AG04450 (cell line): ENCODE data around the gene RNF4. TPM values are rescaled to one million over a fixed set of nuclear protein-coding genes. Genes with fewer than 3 reads are reported as not detected.

Source experiments
- CTCF ChIA-PET: fragments of 300-600, 350-600 bp; formaldehyde crosslinking; extraction: SDS; loops from one replicate; lab custom pipeline; 2022; ENCODE audit warnings: antibody characterized with exemption, inconsistent platforms; lab: Charles Lee
- POLR2A ChIA-PET: fragments of 350-600 bp; formaldehyde crosslinking; extraction: SDS; loops from one replicate; lab custom pipeline; 2021; ENCODE audit warnings: antibody characterized with exemption, inconsistent platforms; lab: Yijun Ruan, JAX
- DNase-seq: peaks from one replicate; pipeline ENCODE4 v3.0.0-alpha.2; 2011; ENCODE audit warnings: low read depth, low spot score
- H3K27ac ChIP-seq: one replicate; pipeline ENCODE4 v1.5.1; 2012; ENCODE audit warnings: low read depth, low read length, control low read depth
- H3K27me3 ChIP-seq: one replicate; pipeline ENCODE4 v1.6.0; 2012; ENCODE audit warnings: low read length; ENCODE audit not compliant: control insufficient read depth, insufficient read depth
- H3K4me3 ChIP-seq: 2 replicates; pipeline ENCODE4 v1.5.1; 2011; ENCODE audit warnings: mild to moderate bottlenecking, low read depth, low read length, control low read depth
- H3K9me3 ChIP-seq: 2 replicates; pipeline ENCODE4 v1.5.1; 2012; ENCODE audit warnings: low read length; ENCODE audit not compliant: control insufficient read depth, insufficient read depth
- polyA plus RNA-seq: library from polyadenylated mRNA; depleted of rRNA; stranded (reverse); fragments of >200 nt; gene quantifications from 2 replicates; pipeline ENCODE4 v1.2.3, GENCODE V29; 2011
- TF ChIP-seq, protein P1 (sequence below): IDR thresholded peaks from 2 replicates; pipeline ENCODE4 v1.5.1; 2011; ENCODE audit warnings: low read depth, low read length, control low read depth, inconsistent platforms

Gene RNF4
- polyA plus RNA-seq, 1 experiment = 95.4 TPM

DNA sequence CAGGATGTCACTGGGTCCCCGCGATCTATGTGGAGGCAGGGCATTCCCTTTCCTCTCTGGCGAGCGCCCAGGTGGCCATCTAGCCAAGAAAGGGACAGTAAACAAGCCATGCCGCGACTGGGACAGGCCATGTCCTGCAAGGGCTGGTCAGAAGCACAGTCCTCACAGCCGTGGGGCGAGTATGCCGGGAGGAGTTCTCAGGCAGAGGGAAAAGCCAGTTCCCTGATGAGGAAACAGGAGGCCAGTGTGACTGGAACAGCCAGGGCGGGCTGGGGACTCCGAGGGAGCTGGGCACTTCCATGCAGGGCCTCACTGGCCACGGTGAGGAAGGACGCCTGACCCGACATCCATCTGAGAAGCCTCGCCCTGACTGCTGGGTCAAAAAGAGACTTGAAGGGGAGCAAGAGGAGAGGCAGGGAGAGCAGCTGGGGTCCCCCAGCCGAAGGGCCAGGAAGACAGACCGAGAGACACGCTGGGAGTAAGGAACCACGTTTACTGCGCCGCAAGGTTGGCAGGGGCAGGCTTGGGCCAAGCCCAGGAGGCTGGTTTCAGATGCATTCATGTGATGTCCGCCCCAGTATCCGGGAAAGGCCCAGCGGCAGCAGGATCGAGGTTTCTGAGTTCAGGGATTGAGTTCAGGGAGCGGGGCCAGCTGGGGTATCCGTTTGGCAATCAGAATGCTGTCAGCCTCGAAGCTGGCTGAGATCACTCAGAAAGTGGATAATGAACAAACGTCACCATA is 35.1 kb upstream of the RNF4 start:
- H3K27me3 ChIP-seq = peaks cover 12% of the 10 kb centered on the region
- TF ChIP-seq, protein P1, sequence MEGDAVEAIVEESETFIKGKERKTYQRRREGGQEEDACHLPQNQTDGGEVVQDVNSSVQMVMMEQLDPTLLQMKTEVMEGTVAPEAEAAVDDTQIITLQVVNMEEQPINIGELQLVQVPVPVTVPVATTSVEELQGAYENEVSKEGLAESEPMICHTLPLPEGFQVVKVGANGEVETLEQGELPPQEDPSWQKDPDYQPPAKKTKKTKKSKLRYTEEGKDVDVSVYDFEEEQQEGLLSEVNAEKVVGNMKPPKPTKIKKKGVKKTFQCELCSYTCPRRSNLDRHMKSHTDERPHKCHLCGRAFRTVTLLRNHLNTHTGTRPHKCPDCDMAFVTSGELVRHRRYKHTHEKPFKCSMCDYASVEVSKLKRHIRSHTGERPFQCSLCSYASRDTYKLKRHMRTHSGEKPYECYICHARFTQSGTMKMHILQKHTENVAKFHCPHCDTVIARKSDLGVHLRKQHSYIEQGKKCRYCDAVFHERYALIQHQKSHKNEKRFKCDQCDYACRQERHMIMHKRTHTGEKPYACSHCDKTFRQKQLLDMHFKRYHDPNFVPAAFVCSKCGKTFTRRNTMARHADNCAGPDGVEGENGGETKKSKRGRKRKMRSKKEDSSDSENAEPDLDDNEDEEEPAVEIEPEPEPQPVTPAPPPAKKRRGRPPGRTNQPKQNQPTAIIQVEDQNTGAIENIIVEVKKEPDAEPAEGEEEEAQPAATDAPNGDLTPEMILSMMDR = no peak
- ChIA-PET POLR2A (interaction anchor here (0.6 kb wide), 1 partner anchor 574 kb away, joined by 3 read pairs; no protein-coding TSS in a partner anchor), CTCF (interaction anchor here (1.4 kb wide), 1 partner anchor 214 kb away, joined by 4 read pairs; no protein-coding TSS in a partner anchor)
- H3K9me3 ChIP-seq = peaks cover 15% of the 10 kb centered on the region
- no peak overlapping the region for H3K27ac ChIP-seq
- DNase-seq = no peak
- no peak overlapping the region for H3K4me3 ChIP-seq

- CTCF ChIA-PET = interaction anchor here (1.4 kb wide), 1 partner anchor 215 kb away, joined by 4 read pairs; no protein-coding TSS in a partner anchor
- no peak for DNase-seq
These were observed 34.5 kb upstream of the RNF4 start for GRCh38 chr4:2434420-2434819.

GRCh38 chr4:2436301-2436700 is 32.6 kb upstream of the RNF4 start:
- no peak for DNase-seq
- H3K4me3 ChIP-seq = no peak overlapping the region
- ChIA-PET POLR2A (no interaction called here), CTCF (interaction anchor here (0.6 kb wide), 1 partner anchor 246 kb away, joined by 3 read pairs; no protein-coding TSS in a partner anchor)
- no peak overlapping the region for H3K27ac ChIP-seq
- TF ChIP-seq, protein P1 = no peak; the same call in 1 of the 2 replicates
- no peaks in the 10 kb centered on the region; the same call in 1 of the 2 replicates for H3K9me3 ChIP-seq
- H3K27me3 ChIP-seq = peaks cover 12% of the 10 kb centered on the region

More at GRCh38 chr4:2434420-2434819, 34.5 kb upstream of the RNF4 start:
- no peak overlapping the region for H3K27ac ChIP-seq
- H3K27me3 ChIP-seq = peaks cover 12% of the 10 kb centered on the region
- peaks cover 10% of the 10 kb centered on the region for H3K9me3 ChIP-seq
- no peak overlapping the region for H3K4me3 ChIP-seq
- POLR2A ChIA-PET = no interaction called here
- TF ChIP-seq, protein P1 = no peak

DNA sequence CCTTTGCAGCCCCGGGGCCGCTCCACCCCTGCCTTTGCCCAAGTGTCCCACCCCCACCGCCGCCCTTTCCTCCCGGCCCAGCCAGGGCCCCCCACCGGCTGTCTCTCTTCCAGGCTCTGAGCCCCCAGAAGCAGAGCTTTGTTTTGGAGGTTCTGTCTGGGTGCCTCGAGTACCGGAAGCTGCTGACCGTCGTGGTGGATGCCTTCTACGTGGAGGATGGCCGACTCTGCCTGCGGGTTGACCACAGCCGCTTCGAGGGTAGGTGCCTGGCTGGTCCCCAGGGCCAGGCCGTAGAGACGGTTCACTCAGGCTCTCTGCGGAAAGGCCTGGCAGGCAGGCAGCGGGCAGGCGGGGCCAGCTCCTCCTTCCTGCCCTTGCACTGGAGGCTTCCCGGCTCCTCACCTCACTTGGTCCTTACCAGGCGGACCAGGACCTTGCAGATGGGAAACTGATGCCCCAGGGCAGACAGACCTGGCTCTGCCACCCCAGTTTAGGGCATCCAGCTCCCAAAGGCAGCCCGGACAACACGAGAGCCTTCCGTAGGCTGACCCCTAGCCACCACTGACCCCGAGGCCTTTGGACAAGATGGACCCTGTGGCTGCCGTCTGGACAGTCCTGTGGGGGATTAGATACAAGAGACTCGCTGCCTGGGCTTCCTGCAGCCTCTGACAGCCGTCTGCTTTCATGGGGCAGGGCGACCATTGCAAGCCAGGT is 32.0 kb upstream of the RNF4 start:
- ChIA-PET POLR2A (interaction anchor here (0.6 kb wide), 1 partner anchor 82 kb away, joined by 5 read pairs; no protein-coding TSS in a partner anchor), CTCF (interaction anchor here (0.6 kb wide), 1 partner anchor 247 kb away, joined by 3 read pairs; no protein-coding TSS in a partner anchor)
- H3K9me3 ChIP-seq = no peaks in the 10 kb centered on the region; the same call in 1 of the 2 replicates
- peaks cover 12% of the 10 kb centered on the region for H3K27me3 ChIP-seq
- TF ChIP-seq, protein P1 = no peak
- no peak overlapping the region for H3K27ac ChIP-seq
- DNase-seq = no peak
- no peak overlapping the region for H3K4me3 ChIP-seq
